Endothelial cell of umbilical vein (primary cell): ENCODE data around the gene ARHGAP27.

Source experiments
- EZH2 ChIP-seq: IDR thresholded peaks from 2 replicates; pipeline ENCODE4 v1.6.1; 2012; ENCODE audit warnings: borderline replicate concordance, low read depth, mild to moderate bottlenecking, moderate library complexity, low read length, inconsistent platforms; ENCODE audit not compliant: severe bottlenecking
- FOS ChIP-seq: IDR thresholded peaks from 2 replicates; pipeline ENCODE4 v1.6.1; 2011; ENCODE audit warnings: mild to moderate bottlenecking, low read length, moderate library complexity, borderline replicate concordance; ENCODE audit not compliant: insufficient read depth

- TF ChIP-seq EZH2 (no peak), FOS (no peak)
These were observed 51.7 kb downstream of the ARHGAP27 start for GRCh38 chr17:45380991-45381390.
